Fibroblast of the aortic adventitia (primary cell): Measurements from ENCODE around the gene RALGAPB. TPM values are rescaled to one million over a fixed set of nuclear protein-coding genes. Genes with fewer than 3 reads are reported as not detected.
"Not testable (repeated sequence)": the region's sequence is repeated elsewhere in the genome, so short reads cannot be mapped to it uniquely, and the experiment has no call there.

ENCODE experiments used
- DNase-seq: peaks from one replicate; pipeline ENCODE4 v3.0.0-alpha.2; 2010; ENCODE audit warnings: low read depth
- H3K4me3 ChIP-seq: 2 replicates; pipeline ENCODE4 v1.5.1; 2011; ENCODE audit warnings: low read depth, mild to moderate bottlenecking, control low read depth, low read length, moderate library complexity
- CTCF ChIP-seq: IDR thresholded peaks from 2 replicates; pipeline ENCODE4 v1.5.1; 2011; ENCODE audit warnings: mild to moderate bottlenecking, low read length, control low read depth, inconsistent platforms; ENCODE audit not compliant: insufficient read depth
- total RNA-seq: library from RNA; depleted of rRNA; stranded (reverse); fragments of >200 nt; gene quantifications from 2 replicates; pipeline ENCODE4 v1.2.3, GENCODE V29; 2012; ENCODE audit warnings: low replicate concordance

Gene RALGAPB
- total RNA-seq, 1 donor, result 49.0 TPM

- DNase-seq, result peak; percentile 74
- no peak for TF ChIP-seq CTCF
- H3K4me3 ChIP-seq, result no peak overlapping the region
Observed at GRCh38 chr20:38435555-38435939, 37.1 kb upstream of the RALGAPB start.

GRCh38 chr20:38437796-38438195 is 34.8 kb upstream of the RALGAPB start:
- no peak overlapping the region for H3K4me3 ChIP-seq
- DNase-seq, result no peak
- TF ChIP-seq CTCF, result no peak

GRCh38 chr20:38441110-38441509 is 31.5 kb upstream of the RALGAPB start:
- H3K4me3 ChIP-seq, DNase-seq: not testable (repeated sequence)

- DNase-seq, result no peak
- no peak overlapping the region for H3K4me3 ChIP-seq
Observed at GRCh38 chr20:38441916-38442315, 30.7 kb upstream of the RALGAPB start.

GRCh38 chr20:38445381-38445796 is 27.3 kb upstream of the RALGAPB start:
- no peak for DNase-seq
- no peak for TF ChIP-seq CTCF
- no peak overlapping the region for H3K4me3 ChIP-seq

More at GRCh38 chr20:38441916-38442315, 30.7 kb upstream of the RALGAPB start:
- TF ChIP-seq CTCF, result no peak

GRCh38 chr20:38445901-38446425 is 26.7 kb upstream of the RALGAPB start:
- no peak for DNase-seq
- H3K4me3 ChIP-seq, result peak overlapping the region; percentile 77
- TF ChIP-seq CTCF, result no peak

- TF ChIP-seq CTCF, result peak; percentile 92
- peak; percentile 94 for DNase-seq
- H3K4me3 ChIP-seq, result peak overlapping the region; percentile 77
Observed at GRCh38 chr20:38446441-38447209, 26.0 kb upstream of the RALGAPB start.
